NCI-H2196 (cell line): ENCODE measurements around the gene COPE.

Source experiments
- DNase-seq: peaks from one replicate; lab custom pipeline; 2025; ENCODE audit not compliant: unreplicated experiment; lab: John Stamatoyannopoulos, UW

COPE gene

GRCh38 chr19:18895038-18895823 is 24.0 kb downstream of the COPE start:
- peak; percentile 57 for DNase-seq

- DNase-seq = peak; percentile 79
These were observed 24.7 kb downstream of the COPE start for GRCh38 chr19:18894254-18895037.

- no peak for DNase-seq
These were observed 25.5 kb downstream of the COPE start for GRCh38 chr19:18893587-18894253.

- no peak for DNase-seq
These were observed 29.0 kb downstream of the COPE start for GRCh38 chr19:18889949-18890745.

- DNase-seq = no peak
These were observed 32.2 kb downstream of the COPE start for GRCh38 chr19:18886972-18887371.

- DNase-seq = no peak
These were observed 35.5 kb downstream of the COPE start for GRCh38 chr19:18883526-18884304.

GRCh38 chr19:18881491-18881890 is 37.7 kb downstream of the COPE start:
- no peak for DNase-seq

GRCh38 chr19:18879579-18880373 is 39.4 kb downstream of the COPE start:
- peak; percentile 44 for DNase-seq

GRCh38 chr19:18878858-18879578 is 40.2 kb downstream of the COPE start:
- DNase-seq = no peak

GRCh38 chr19:18878058-18878797 is 41.0 kb downstream of the COPE start:
- DNase-seq = no peak

GRCh38 chr19:18876865-18877264 is 42.3 kb downstream of the COPE start:
- no peak for DNase-seq

- no peak for DNase-seq
These were observed 43.5 kb downstream of the COPE start for GRCh38 chr19:18875726-18876125.

GRCh38 chr19:18871543-18871942 is 47.6 kb downstream of the COPE start:
- DNase-seq = no peak

- no peak for DNase-seq
These were observed 48.5 kb downstream of the COPE start for GRCh38 chr19:18870531-18871172.

GRCh38 chr19:18869781-18870530 is 49.2 kb downstream of the COPE start:
- DNase-seq = no peak

GRCh38 chr19:18869023-18869618 is 50.1 kb downstream of the COPE start:
- DNase-seq = no peak
